Endothelial cell (in vitro differentiated cells): ENCODE measurements around the gene MYRFL. TPM values are rescaled to one million over a fixed set of nuclear protein-coding genes. Genes with fewer than 3 reads are reported as not detected.

Source experiments
- DNase-seq: peaks from one replicate; pipeline ENCODE4 v3.0.0; 2021; ENCODE audit warnings: low spot score
- H3K27ac Mint-ChIP-seq: one replicate; pipeline ENCODE4 v1.8.0; 2021; ENCODE audit warnings: mixed read lengths, inconsistent platforms; ENCODE audit not compliant: unreplicated experiment
- H3K27me3 Mint-ChIP-seq: one replicate; pipeline ENCODE4 v1.8.0; 2021; ENCODE audit warnings: mild to moderate bottlenecking, moderate library complexity, mixed read lengths, inconsistent platforms; ENCODE audit not compliant: unreplicated experiment
- H3K36me3 Mint-ChIP-seq: one replicate; pipeline ENCODE4 v1.8.0; 2021; ENCODE audit warnings: mild to moderate bottlenecking, low read depth, mixed read lengths, inconsistent platforms; ENCODE audit not compliant: unreplicated experiment
- H3K4me1 Mint-ChIP-seq: one replicate; pipeline ENCODE4 v1.8.0; 2021; ENCODE audit warnings: mild to moderate bottlenecking, mixed read lengths, inconsistent platforms; ENCODE audit not compliant: unreplicated experiment
- H3K4me3 Mint-ChIP-seq: one replicate; pipeline ENCODE4 v1.8.0; 2021; ENCODE audit warnings: mild to moderate bottlenecking, mixed read lengths, inconsistent platforms; ENCODE audit not compliant: unreplicated experiment
- H3K9me3 Mint-ChIP-seq: one replicate; pipeline ENCODE4 v1.8.0; 2021; ENCODE audit warnings: mixed read lengths, inconsistent platforms; ENCODE audit not compliant: unreplicated experiment
- CTCF ChIP-seq: fragments of 200-600 bp; sonication (generic); IDR thresholded peaks from one replicate; pipeline ENCODE4 v1.5.0; 2021; ENCODE audit warnings: antibody characterized with exemption; ENCODE audit not compliant: unreplicated experiment
- total RNA-seq: library from RNA; stranded (reverse); fragmentation: NEBNext Ultra II Directional; extraction: Animal tissue kit (Norgen Biotek cat#: 25700); gene quantifications from one replicate; pipeline ENCODE4 v1.2.1, GENCODE V29; 2021; ENCODE audit not compliant: unreplicated experiment

The MYRFL gene
- total RNA-seq, 1 donor from 2014 or later: 0.69 TPM

- TF ChIP-seq CTCF: no peak
- Mint-ChIP-seq H3K4me3 (no peak overlapping the region), H3K27ac (no peak overlapping the region), H3K36me3 (no peaks in the 10 kb centered on the region), H3K27me3 (no peaks in the 10 kb centered on the region), H3K9me3 (no peaks in the 10 kb centered on the region), H3K4me1 (no peaks in the 10 kb centered on the region)
- DNase-seq: no peak
Observed at GRCh38 chr12:69824028-69824427, 999 bp upstream of the MYRFL start.

GRCh38 chr12:69828897-69829296 is 3.9 kb downstream of the MYRFL start:
- no peaks in the 10 kb centered on the region for H3K4me1 Mint-ChIP-seq
- no peak for DNase-seq
- H3K27me3 Mint-ChIP-seq: no peaks in the 10 kb centered on the region
- no peaks in the 10 kb centered on the region for H3K9me3 Mint-ChIP-seq
- TF ChIP-seq CTCF: no peak
- H3K36me3 Mint-ChIP-seq: no peaks in the 10 kb centered on the region
- no peak overlapping the region for H3K27ac Mint-ChIP-seq
- H3K4me3 Mint-ChIP-seq: no peak overlapping the region

- Mint-ChIP-seq H3K9me3 (no peaks in the 10 kb centered on the region), H3K4me1 (no peaks in the 10 kb centered on the region), H3K27ac (no peak overlapping the region), H3K36me3 (no peaks in the 10 kb centered on the region), H3K27me3 (no peaks in the 10 kb centered on the region), H3K4me3 (no peak overlapping the region)
- no peak for DNase-seq
- no peak for TF ChIP-seq CTCF
Observed at GRCh38 chr12:69833696-69834095, 8.7 kb downstream of the MYRFL start.

- no peaks in the 10 kb centered on the region for H3K27me3 Mint-ChIP-seq
- H3K36me3 Mint-ChIP-seq: no peaks in the 10 kb centered on the region
- no peak overlapping the region for H3K4me3 Mint-ChIP-seq
- H3K27ac Mint-ChIP-seq: no peak overlapping the region
- H3K9me3 Mint-ChIP-seq: no peaks in the 10 kb centered on the region
- H3K4me1 Mint-ChIP-seq: no peaks in the 10 kb centered on the region
- no peak for TF ChIP-seq CTCF
- no peak for DNase-seq
Observed at GRCh38 chr12:69834147-69834546, 9.1 kb downstream of the MYRFL start.

GRCh38 chr12:69834576-69834975 is 9.5 kb downstream of the MYRFL start:
- TF ChIP-seq CTCF: no peak
- H3K9me3 Mint-ChIP-seq: no peaks in the 10 kb centered on the region
- H3K4me1 Mint-ChIP-seq: no peaks in the 10 kb centered on the region
- H3K36me3 Mint-ChIP-seq: no peaks in the 10 kb centered on the region
- H3K27ac Mint-ChIP-seq: no peak overlapping the region
- no peaks in the 10 kb centered on the region for H3K27me3 Mint-ChIP-seq
- H3K4me3 Mint-ChIP-seq: no peak overlapping the region
- DNase-seq: no peak
